Lower lobe of right lung (tissue), 2 donors: ENCODE results near the gene RMC1. TPM values are rescaled to one million over a fixed set of nuclear protein-coding genes. Genes with fewer than 3 reads are reported as not detected.
"Not testable (repeated sequence)": the region's sequence is repeated elsewhere in the genome, so short reads cannot be mapped to it uniquely, and the experiment has no call there.

Experiments
- ATAC-seq, 2 donors: fragments of 200-7000 bp; cut with Tn5 transposase; one replicate each; pipeline ENCODE4 v1.9.1; 2020 to 2022; ENCODE audit warnings: mild to moderate bottlenecking in 2 of 2, moderate library complexity in 2 of 2
- DNase-seq: peaks from one replicate; pipeline ENCODE4 v3.0.0-alpha.2; 2020
- H3K27ac ChIP-seq: fragments of 200-600 bp; one replicate; pipeline ENCODE4 v1.8.0; 2022
- H3K27me3 ChIP-seq: fragments of 200-600 bp; one replicate; pipeline ENCODE4 v1.8.0; 2022; ENCODE audit warnings: low read depth
- H3K36me3 ChIP-seq: fragments of 200-600 bp; one replicate; pipeline ENCODE4 v1.8.0; 2022; ENCODE audit warnings: mild to moderate bottlenecking
- H3K4me1 ChIP-seq: fragments of 200-600 bp; one replicate; pipeline ENCODE4 v1.8.0; 2022
- H3K4me3 ChIP-seq: fragments of 200-600 bp; one replicate; pipeline ENCODE4 v1.8.0; 2022; ENCODE audit warnings: mild to moderate bottlenecking
- H3K9me3 ChIP-seq: fragments of 200-600 bp; one replicate; pipeline ENCODE4 v1.8.0; 2022
- intact Hi-C: fragments of 100-400 bp; cut with DNase I; formaldehyde crosslinking; loops from one replicate; pipeline ENCODE4 v1.11.0; 2022
- total RNA-seq: library from RNA; stranded (reverse); fragmentation: NEBNext Ultra II Directional; extraction: Animal tissue kit (Norgen Biotek cat#: 25700); gene quantifications from one replicate; pipeline ENCODE4 v1.2.1, GENCODE V29; 2021
- TF ChIP-seq, protein P1 (sequence below): fragments of 200-600 bp; IDR thresholded peaks from one replicate; pipeline ENCODE4 v1.8.0; 2022; ENCODE audit warnings: antibody characterized with exemption, mild to moderate bottlenecking
- donor health status: DM: no; HTN: yes; CAD: no; lungs with severe emphysema.

RMC1 gene
- total RNA-seq, 1 donor from 2014 or later: 34.2 TPM

GRCh38 chr18:23575309-23575651 is 72.0 kb downstream of the RMC1 start:
- intact Hi-C loops: no loop called here
- Histone ChIP-seq H3K36me3 (peaks cover 45% of the 10 kb centered on the region), H3K27ac (peak overlapping the region; percentile 76), H3K4me1 (peaks cover 55% of the 10 kb centered on the region), H3K27me3 (no peaks in the 10 kb centered on the region), H3K4me3 (no peak overlapping the region), H3K9me3 (no peaks in the 10 kb centered on the region)
- TF ChIP-seq, protein P1, sequence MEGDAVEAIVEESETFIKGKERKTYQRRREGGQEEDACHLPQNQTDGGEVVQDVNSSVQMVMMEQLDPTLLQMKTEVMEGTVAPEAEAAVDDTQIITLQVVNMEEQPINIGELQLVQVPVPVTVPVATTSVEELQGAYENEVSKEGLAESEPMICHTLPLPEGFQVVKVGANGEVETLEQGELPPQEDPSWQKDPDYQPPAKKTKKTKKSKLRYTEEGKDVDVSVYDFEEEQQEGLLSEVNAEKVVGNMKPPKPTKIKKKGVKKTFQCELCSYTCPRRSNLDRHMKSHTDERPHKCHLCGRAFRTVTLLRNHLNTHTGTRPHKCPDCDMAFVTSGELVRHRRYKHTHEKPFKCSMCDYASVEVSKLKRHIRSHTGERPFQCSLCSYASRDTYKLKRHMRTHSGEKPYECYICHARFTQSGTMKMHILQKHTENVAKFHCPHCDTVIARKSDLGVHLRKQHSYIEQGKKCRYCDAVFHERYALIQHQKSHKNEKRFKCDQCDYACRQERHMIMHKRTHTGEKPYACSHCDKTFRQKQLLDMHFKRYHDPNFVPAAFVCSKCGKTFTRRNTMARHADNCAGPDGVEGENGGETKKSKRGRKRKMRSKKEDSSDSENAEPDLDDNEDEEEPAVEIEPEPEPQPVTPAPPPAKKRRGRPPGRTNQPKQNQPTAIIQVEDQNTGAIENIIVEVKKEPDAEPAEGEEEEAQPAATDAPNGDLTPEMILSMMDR: no peak
- ATAC-seq: peak; percentile 26 to 38
- DNase-seq: no peak

DNA sequence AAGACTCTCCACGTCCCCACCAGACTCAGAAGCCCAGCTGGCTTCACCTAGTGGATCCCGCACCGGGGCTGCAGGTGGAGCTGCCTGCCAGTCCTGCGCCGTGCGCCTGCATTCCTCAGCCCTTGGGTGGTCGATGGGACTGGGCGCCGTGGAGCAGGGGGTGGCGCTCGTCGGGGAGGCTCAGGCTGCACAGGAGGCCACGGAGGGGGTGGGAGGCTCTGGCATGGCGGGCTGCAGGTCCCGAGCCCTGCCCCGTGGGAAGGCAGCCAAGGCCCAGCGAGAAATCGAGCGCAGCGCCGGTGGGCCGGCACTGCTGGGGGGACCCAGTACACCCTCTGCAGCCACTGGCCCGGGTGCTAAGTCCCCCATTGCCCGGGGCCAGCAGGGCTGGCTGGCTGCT is 74.2 kb downstream of the RMC1 start:
- Histone ChIP-seq H3K36me3 (peaks cover 24% of the 10 kb centered on the region), H3K4me1 (peaks cover 74% of the 10 kb centered on the region)
- H3K27ac ChIP-seq, DNase-seq, ATAC-seq, intact Hi-C loops, H3K4me3 ChIP-seq, H3K9me3 ChIP-seq, H3K27me3 ChIP-seq: not testable (repeated sequence)

DNA sequence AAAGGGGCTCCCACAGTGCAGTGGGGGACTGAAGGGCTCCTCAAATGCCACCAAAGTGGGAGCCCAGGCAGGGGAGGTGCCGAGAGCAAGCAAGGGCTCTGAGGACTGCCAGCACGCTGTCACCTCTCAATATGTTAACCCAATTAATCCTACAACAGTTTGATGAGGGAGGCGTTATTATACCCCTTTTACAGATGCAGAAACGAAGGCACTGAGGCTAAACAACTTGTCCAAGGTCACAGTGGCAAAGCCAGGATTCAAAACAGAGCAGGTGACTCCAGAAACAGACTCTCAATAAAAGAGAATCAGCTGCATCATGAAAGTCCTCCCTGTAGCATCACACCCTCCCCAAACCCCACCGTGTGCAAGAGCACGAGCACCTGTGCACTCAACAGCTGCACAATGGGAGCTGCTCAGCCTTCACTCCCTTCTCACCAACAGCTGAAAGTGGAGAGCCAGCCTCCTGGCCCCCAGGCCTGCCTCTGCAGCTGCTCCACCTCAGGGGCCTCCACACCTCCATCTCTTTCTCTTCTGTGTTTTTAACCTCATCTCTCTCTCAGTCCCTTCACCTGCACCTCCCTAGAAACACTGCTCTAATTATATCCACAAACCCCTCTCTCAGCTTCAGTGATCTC is 74.9 kb downstream of the RMC1 start:
- H3K27me3 ChIP-seq: no peaks in the 10 kb centered on the region
- H3K9me3 ChIP-seq: no peaks in the 10 kb centered on the region
- no peak for DNase-seq
- H3K4me3 ChIP-seq: no peak overlapping the region
- peaks cover 74% of the 10 kb centered on the region for H3K4me1 ChIP-seq
- intact Hi-C loops: no loop called here
- peaks cover 19% of the 10 kb centered on the region for H3K36me3 ChIP-seq
- no peak for ATAC-seq
- peak overlapping the region; percentile 41 for H3K27ac ChIP-seq
- TF ChIP-seq, protein P1: no peak

- peaks cover 14% of the 10 kb centered on the region for H3K36me3 ChIP-seq
- no peaks in the 10 kb centered on the region for H3K27me3 ChIP-seq
- peak overlapping the region; percentile 41 for H3K27ac ChIP-seq
- ATAC-seq (peak; percentile 73 to 79), DNase-seq (no peak)
- H3K9me3 ChIP-seq: no peaks in the 10 kb centered on the region
- peaks cover 72% of the 10 kb centered on the region for H3K4me1 ChIP-seq
- TF ChIP-seq, protein P1: no peak
- intact Hi-C loops: no loop called here
- H3K4me3 ChIP-seq: no peak overlapping the region
Measured at GRCh38 chr18:23578891-23579653, 75.8 kb downstream of the RMC1 start.

- H3K27ac ChIP-seq: no peak overlapping the region
Measured at GRCh38 chr18:23580677-23581367, 77.5 kb downstream of the RMC1 start.

More at GRCh38 chr18:23580677-23581367, 77.5 kb downstream of the RMC1 start:
- ATAC-seq: no peak
- TF ChIP-seq, protein P1: no peak
- Histone ChIP-seq H3K27me3 (no peaks in the 10 kb centered on the region), H3K36me3 (peaks cover 7% of the 10 kb centered on the region), H3K9me3 (no peaks in the 10 kb centered on the region), H3K4me3 (no peak overlapping the region), H3K4me1 (peaks cover 72% of the 10 kb centered on the region)
- intact Hi-C loops: loop anchor here (10.0 kb wide), 1 partner anchor 66 kb away; no protein-coding TSS in a partner anchor
- no peak for DNase-seq

Other genes with a start within 250 kb of the RMC1 start
- 64.1 TPM for gene RIOK3, start 50.2 kb upstream of the RMC1 start, total RNA-seq
- gene NPC1, start 83.0 kb downstream of the RMC1 start, total RNA-seq: 114 TPM
- 56.5 TPM for gene ANKRD29, start 159.4 kb downstream of the RMC1 start, total RNA-seq
- gene LAMA3, start 185.9 kb downstream of the RMC1 start, total RNA-seq: 89.1 TPM